GM11168 (cell line): Measurements from ENCODE around the gene UNC13A.

ENCODE experiments used
- in situ Hi-C: fragments of 300-500 bp; cut with MboI; formaldehyde crosslinking; loops from one replicate; pipeline ENCODE4 v1.12.0; 2022; ENCODE audit warnings: low sequenced_read_pairs; ENCODE audit not compliant: unreplicated experiment

Gene UNC13A

GRCh38 chr19:17716309-17716929 is 28.3 kb upstream of the UNC13A start:
- in situ Hi-C loops, result loop anchor here (10.0 kb wide), 1 partner anchor 138 kb away; the partner anchor contains the start of gene RPL18A

GRCh38 chr19:17711851-17712250 is 23.7 kb upstream of the UNC13A start:
- in situ Hi-C loops, result loop anchor here (10.0 kb wide), 1 partner anchor 143 kb away; the partner anchor contains the start of gene RPL18A

- in situ Hi-C loops, result no loop called here
These were observed 18.6 kb upstream of the UNC13A start for GRCh38 chr19:17706750-17707181.

GRCh38 chr19:17703824-17704463 is 15.8 kb upstream of the UNC13A start:
- in situ Hi-C loops, result no loop called here

GRCh38 chr19:17695198-17695597 is 7.0 kb upstream of the UNC13A start:
- in situ Hi-C loops, result no loop called here

- in situ Hi-C loops, result no loop called here
These were observed 4.4 kb upstream of the UNC13A start for GRCh38 chr19:17692566-17692965.

GRCh38 chr19:17688853-17689595 is 870 bp upstream of the UNC13A start:
- in situ Hi-C loops, result no loop called here

GRCh38 chr19:17687141-17687856 is 855 bp downstream of the UNC13A start:
- in situ Hi-C loops, result no loop called here

- in situ Hi-C loops, result no loop called here
These were observed 1.5 kb downstream of the UNC13A start for GRCh38 chr19:17686592-17687024.

- in situ Hi-C loops, result no loop called here
These were observed 2.1 kb downstream of the UNC13A start for GRCh38 chr19:17686023-17686521.

GRCh38 chr19:17685451-17686022 is 2.6 kb downstream of the UNC13A start:
- in situ Hi-C loops, result no loop called here

- in situ Hi-C loops, result no loop called here
These were observed 3.9 kb downstream of the UNC13A start for GRCh38 chr19:17684256-17684655.

- in situ Hi-C loops, result no loop called here
These were observed 5.1 kb downstream of the UNC13A start for GRCh38 chr19:17683078-17683477.

- in situ Hi-C loops, result no loop called here
These were observed 5.9 kb downstream of the UNC13A start for GRCh38 chr19:17682273-17682672.

- in situ Hi-C loops, result no loop called here
These were observed 6.5 kb downstream of the UNC13A start for GRCh38 chr19:17681505-17682125.

- in situ Hi-C loops, result no loop called here
These were observed 7.9 kb downstream of the UNC13A start for GRCh38 chr19:17680230-17680722.

- in situ Hi-C loops, result no loop called here
These were observed 8.5 kb downstream of the UNC13A start for GRCh38 chr19:17679526-17680229.

GRCh38 chr19:17678836-17679235 is 9.3 kb downstream of the UNC13A start:
- in situ Hi-C loops, result no loop called here

GRCh38 chr19:17677002-17677401 is 11.2 kb downstream of the UNC13A start:
- in situ Hi-C loops, result no loop called here
